ENCODE data around the gene EGR4.

EGR4 gene

DNA sequence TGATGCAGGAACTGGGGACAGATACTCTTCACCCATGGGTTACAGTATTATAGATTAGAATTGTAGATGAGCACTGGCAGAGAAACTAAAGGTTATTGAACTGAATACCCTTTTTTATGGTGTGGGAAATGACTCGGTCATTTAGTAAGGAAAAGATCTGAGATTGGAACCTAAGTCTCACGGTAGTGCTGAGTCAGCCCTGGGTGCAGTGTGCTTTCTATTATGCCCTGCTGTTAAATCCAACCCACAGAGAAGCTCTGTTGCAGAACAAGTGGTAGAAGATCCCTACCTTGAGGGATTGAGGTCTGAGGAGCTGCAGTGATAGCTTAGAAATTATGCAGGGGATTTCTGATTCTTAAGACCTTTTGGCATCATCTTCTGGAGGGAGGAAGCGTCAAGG, 46.5 kb downstream of the EGR4 start:
- no peaks in the 10 kb centered on the region for H3K27me3 Mint-ChIP-seq (ENCODE audit: low read depth, poor library complexity)
- no peaks in the 10 kb centered on the region for H3K4me1 Mint-ChIP-seq
- H3K4me3 Mint-ChIP-seq: no peak overlapping the region
- H3K9me3 Mint-ChIP-seq: no peaks in the 10 kb centered on the region
- peaks cover 73% of the 10 kb centered on the region for H3K36me3 Mint-ChIP-seq (ENCODE audit: low read depth)
- H3K27ac Mint-ChIP-seq: no peak overlapping the region
- no peak for DNase-seq
- TF ChIP-seq, protein P1, sequence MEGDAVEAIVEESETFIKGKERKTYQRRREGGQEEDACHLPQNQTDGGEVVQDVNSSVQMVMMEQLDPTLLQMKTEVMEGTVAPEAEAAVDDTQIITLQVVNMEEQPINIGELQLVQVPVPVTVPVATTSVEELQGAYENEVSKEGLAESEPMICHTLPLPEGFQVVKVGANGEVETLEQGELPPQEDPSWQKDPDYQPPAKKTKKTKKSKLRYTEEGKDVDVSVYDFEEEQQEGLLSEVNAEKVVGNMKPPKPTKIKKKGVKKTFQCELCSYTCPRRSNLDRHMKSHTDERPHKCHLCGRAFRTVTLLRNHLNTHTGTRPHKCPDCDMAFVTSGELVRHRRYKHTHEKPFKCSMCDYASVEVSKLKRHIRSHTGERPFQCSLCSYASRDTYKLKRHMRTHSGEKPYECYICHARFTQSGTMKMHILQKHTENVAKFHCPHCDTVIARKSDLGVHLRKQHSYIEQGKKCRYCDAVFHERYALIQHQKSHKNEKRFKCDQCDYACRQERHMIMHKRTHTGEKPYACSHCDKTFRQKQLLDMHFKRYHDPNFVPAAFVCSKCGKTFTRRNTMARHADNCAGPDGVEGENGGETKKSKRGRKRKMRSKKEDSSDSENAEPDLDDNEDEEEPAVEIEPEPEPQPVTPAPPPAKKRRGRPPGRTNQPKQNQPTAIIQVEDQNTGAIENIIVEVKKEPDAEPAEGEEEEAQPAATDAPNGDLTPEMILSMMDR (IDR thresholded peaks at IDR 0.05): no peak

DNA sequence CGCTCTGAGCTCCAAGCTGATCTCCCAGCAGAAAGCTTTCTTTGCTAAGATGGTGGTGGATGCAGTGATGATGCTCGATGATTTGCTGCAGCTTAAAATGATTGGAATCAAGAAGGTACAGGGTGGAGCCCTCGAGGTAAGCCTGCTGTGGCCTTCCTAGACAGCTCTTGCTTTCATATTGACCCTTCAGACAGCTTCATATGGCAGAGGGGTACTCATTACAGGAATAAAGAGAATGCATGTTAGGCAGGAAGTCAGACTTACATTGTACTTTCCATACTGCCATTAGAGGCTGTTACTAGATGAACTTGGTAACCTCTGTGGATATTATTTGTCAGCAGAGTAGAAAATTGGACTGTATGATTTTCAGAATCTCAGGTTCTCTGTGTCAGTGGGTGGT, 48.8 kb downstream of the EGR4 start:
- Mint-ChIP-seq H3K27ac (no peak overlapping the region), H3K4me1 (no peaks in the 10 kb centered on the region), H3K9me3 (no peaks in the 10 kb centered on the region), H3K27me3 (ENCODE audit: low read depth, poor library complexity) (no peaks in the 10 kb centered on the region), H3K36me3 (ENCODE audit: low read depth) (peaks cover 69% of the 10 kb centered on the region), H3K4me3 (no peak overlapping the region)
- no peak for DNase-seq
- TF ChIP-seq, protein P1 (IDR thresholded peaks at IDR 0.05): no peak

DNA sequence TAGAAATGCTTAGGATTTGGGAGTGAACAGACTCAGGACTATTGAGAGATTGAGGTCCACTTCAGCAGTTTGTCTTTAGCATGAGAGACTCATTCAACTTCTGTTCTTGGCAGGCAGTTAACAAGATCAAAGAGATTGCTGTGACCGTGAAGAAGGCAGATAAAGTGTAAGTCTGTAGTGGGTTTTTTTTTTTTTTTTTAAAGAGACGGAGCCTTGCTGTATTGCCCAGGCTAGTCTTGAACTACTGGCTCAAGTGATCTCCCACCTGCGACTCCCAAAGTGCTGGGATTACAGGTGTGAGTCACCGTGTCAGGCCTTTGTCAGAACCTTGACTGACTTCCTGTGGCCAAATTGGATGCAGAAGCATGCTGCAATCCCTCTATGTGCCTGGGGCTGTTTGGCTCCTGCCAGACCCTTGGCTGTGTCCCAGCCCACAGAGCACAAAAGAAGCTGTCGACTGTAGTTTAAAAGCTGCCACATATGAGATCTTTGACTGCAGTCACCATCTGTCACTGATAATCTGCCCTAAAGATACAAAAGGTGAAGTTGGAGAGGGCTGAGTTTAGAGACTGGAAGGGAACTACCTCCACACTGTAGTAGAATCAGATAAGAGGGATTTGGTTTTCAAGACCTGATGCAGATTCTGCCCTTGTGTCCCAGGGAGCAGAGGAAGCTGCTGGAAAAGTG, 49.3 kb downstream of the EGR4 start:
- Mint-ChIP-seq H3K4me3 (no peak overlapping the region), H3K4me1 (no peaks in the 10 kb centered on the region), H3K27me3 (ENCODE audit: low read depth, poor library complexity) (no peaks in the 10 kb centered on the region), H3K27ac (no peak overlapping the region), H3K36me3 (ENCODE audit: low read depth) (peaks cover 67% of the 10 kb centered on the region), H3K9me3 (no peaks in the 10 kb centered on the region)
- DNase-seq: no peak
- TF ChIP-seq, protein P1 (IDR thresholded peaks at IDR 0.05): no peak

All from nephron progenitor cell (in vitro differentiated cells).